Measurements from ENCODE around the gene CLCN1. TPM values are rescaled to one million over a fixed set of nuclear protein-coding genes. Genes with fewer than 3 reads are reported as not detected.

Gene CLCN1
- total and polyA plus RNA-seq, 2 of the 8 experiments (the other 6 are each of a cell fraction or from before 2014, with no cell fraction given): 0.36 to 0.41 TPM

DNA sequence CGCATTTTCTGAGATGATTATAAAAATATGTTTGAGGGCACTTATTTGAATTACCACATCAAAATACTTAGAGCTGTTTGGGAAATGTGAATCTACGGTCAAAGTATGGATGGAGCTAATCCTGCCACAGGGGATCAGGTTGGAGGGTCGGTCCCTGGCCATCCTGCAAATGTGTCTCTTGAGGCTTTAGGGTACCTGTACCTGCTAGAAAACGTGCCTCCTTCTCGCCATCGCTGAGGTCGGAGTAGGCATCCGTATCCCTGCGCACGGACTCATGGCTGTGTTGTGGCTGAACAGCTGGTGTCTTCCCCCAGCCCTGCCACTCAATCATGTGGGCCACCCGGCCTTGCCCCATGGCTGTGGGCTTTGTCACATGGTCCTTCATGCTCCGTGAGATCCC, 42.7 kb downstream of the CLCN1 start (continued):
- TF ChIP-seq NRF1 (IDR thresholded peaks at IDR 0.05; ENCODE audit: low read depth, low read length): no peak
- no peak for TF ChIP-seq ZNF274 (IDR thresholded peaks at IDR 0.05; ENCODE audit: borderline replicate concordance, extremely low read depth, low read length)
